Measurements from ENCODE around the gene GNAZ.

GRCh38 chr22:23166841-23167616, 96.7 kb downstream of the GNAZ start:
- no peak for TF ChIP-seq CTCF (IDR thresholded peaks at IDR 0.05)
- no peak for TF ChIP-seq ZFX (IDR thresholded peaks at IDR 0.05; ENCODE audit: borderline replicate concordance)
